GM06990 (cell line): ENCODE measurements around the gene EEIG1.

Experiments
- DNase-seq: peaks from one replicate; pipeline ENCODE4 v3.0.0-alpha.2; 2011; ENCODE audit not compliant: insufficient read length; ENCODE audit errors: extremely low read depth
- H3K27me3 ChIP-seq: replicated peaks from 2 replicates; pipeline ENCODE4 v1.6.0; 2011; ENCODE audit warnings: low read length; ENCODE audit not compliant: control insufficient read depth, insufficient read depth
- H3K36me3 ChIP-seq: 2 replicates; pipeline ENCODE4 v1.5.1; 2011; ENCODE audit warnings: low read length; ENCODE audit not compliant: control insufficient read depth, insufficient read depth
- H3K4me3 ChIP-seq: replicated peaks from 2 replicates; pipeline ENCODE4 v1.5.1; 2011; ENCODE audit warnings: low read depth, mild to moderate bottlenecking, control low read depth, low read length
- TF ChIP-seq, protein P1 (sequence below): IDR thresholded peaks from 2 replicates; pipeline ENCODE4 v1.5.1; 2011; ENCODE audit warnings: low read length, control low read depth, mild to moderate bottlenecking, inconsistent platforms; ENCODE audit not compliant: insufficient read depth, poor library complexity, severe bottlenecking

Gene EEIG1

DNA sequence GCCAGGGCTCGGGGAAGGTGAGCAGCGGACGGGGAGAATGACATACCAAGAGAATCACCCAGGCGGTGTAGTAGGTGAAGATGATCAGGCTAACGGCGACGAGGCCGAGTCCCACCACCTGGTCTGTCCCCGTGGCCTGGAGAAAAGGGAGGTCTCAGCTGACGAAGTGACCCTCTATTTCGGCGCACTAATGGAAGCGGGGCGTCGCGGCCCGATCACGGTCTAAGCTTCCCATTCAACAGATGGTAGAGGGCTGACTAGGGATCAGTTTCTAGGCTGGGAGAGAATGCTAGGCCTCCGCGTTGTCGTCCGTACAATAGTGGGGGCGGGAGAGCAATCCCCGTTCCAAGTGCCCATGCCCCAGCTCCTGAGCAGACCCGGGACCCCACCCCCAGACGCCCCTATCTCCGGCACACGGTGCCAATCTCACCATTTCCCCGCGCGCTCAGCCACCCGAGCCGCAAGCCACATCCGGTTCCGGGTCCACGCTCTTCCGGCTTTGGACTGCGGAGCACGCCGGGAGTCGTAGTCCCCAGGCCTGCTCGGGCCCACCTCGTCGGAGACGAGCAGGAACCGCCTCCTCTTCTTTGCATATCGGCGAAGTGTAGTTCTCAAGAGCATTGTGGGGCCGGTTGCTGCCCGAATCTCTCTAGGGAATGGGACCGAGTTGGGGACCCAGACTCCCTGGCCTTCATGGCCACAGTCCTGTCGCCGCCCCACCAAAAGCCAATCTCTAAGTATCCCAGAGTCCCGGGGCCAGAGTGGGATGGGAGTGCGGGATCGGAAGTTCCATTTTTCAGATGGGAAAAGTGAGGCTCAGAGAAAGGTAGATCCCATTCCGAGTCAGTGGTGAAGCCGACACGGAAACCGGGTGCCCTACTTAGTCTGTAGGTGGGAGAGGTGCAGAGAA is 43.1 kb downstream of the EEIG1 start, which contains the start of gene DPM2:
Gene DPM2 (minus strand): TSS at position 467 of the 910 bp plus-strand sequence. CDS start 34 bp downstream, at position 433.
- peak; percentile 91 for DNase-seq
- TF ChIP-seq, protein P1, sequence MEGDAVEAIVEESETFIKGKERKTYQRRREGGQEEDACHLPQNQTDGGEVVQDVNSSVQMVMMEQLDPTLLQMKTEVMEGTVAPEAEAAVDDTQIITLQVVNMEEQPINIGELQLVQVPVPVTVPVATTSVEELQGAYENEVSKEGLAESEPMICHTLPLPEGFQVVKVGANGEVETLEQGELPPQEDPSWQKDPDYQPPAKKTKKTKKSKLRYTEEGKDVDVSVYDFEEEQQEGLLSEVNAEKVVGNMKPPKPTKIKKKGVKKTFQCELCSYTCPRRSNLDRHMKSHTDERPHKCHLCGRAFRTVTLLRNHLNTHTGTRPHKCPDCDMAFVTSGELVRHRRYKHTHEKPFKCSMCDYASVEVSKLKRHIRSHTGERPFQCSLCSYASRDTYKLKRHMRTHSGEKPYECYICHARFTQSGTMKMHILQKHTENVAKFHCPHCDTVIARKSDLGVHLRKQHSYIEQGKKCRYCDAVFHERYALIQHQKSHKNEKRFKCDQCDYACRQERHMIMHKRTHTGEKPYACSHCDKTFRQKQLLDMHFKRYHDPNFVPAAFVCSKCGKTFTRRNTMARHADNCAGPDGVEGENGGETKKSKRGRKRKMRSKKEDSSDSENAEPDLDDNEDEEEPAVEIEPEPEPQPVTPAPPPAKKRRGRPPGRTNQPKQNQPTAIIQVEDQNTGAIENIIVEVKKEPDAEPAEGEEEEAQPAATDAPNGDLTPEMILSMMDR = no peak
- H3K4me3 ChIP-seq = peak within 1 kb of the TSS; percentile 92
- H3K27me3 ChIP-seq = no peaks in the 10 kb centered on the region
- H3K36me3 ChIP-seq = peaks cover 10% of the 10 kb centered on the region

DNA sequence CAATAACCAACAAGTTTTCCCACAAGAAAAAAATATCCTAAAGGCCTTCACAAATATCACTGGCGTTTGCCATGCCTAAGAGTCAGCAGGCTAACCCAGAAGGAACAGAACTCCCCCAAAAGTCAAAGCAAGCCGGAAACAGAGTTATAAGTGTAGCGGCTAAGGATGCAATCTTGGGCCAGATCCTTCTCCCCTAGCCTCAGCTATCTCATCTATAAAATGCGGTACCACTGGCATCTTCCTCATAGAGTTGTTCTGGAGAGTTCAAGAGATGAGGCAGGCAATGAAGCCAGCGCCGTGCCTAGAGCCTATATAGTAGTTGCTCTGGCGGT is 43.8 kb downstream of the EEIG1 start:
- Histone ChIP-seq H3K4me3 (peak overlapping the region; percentile 92), H3K27me3 (no peaks in the 10 kb centered on the region), H3K36me3 (peaks cover 4% of the 10 kb centered on the region)
- TF ChIP-seq, protein P1 = no peak
- no peak for DNase-seq

DNA sequence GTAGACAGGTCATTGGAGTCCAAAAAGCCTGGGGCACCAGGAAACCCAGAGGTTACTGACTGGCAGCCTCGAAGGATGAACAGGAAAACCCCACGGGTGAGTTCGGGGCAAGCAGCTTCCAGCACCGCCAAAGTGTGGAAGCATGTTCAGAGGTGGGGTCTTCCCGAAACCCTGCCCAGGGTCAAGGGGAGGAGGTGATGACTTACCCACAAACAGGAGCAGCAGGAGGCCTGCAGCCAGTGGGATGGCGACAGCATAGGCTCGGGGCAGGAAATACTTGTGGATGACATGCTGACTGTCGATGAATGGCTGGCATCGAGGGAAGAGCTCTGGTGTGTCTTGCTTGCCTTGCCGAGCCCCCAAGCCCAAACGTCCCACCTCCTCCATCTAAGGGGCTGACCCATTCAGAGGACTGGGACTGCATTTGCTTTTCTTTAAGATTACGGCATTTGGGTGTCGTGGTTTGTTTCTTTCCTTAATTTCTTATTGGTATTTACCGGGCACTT is 44.4 kb downstream of the EEIG1 start:
- DNase-seq = no peak
- TF ChIP-seq, protein P1 = no peak
- no peaks in the 10 kb centered on the region for H3K27me3 ChIP-seq
- peak overlapping the region; percentile 92 for H3K4me3 ChIP-seq
- peaks cover 1% of the 10 kb centered on the region for H3K36me3 ChIP-seq

DNA sequence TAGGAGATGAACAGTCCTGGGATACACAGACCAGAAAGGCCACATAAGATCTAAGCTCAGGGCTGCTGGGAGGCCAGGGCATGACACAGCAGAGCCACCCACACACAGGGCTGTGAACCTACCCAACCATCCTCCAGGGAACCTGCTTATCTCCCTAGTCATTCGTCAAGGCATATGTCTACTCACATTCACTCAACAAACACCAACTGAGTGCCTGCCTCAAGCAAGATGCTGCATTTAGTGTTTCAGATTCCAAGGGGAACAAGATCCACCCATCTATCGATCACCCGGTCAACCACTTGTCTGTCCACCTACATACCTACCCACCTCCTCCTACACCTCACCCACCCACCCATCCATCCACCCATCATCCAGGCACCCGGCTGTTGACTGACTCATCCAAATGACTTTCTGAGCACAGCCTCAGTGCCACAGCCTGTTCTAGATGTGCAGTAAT is 45.0 kb downstream of the EEIG1 start:
- TF ChIP-seq, protein P1 = no peak
- no peak for DNase-seq
- H3K4me3 ChIP-seq = peak overlapping the region; percentile 92
- no peaks in the 10 kb centered on the region for H3K27me3 ChIP-seq
- H3K36me3 ChIP-seq = peaks cover 1% of the 10 kb centered on the region

DNA sequence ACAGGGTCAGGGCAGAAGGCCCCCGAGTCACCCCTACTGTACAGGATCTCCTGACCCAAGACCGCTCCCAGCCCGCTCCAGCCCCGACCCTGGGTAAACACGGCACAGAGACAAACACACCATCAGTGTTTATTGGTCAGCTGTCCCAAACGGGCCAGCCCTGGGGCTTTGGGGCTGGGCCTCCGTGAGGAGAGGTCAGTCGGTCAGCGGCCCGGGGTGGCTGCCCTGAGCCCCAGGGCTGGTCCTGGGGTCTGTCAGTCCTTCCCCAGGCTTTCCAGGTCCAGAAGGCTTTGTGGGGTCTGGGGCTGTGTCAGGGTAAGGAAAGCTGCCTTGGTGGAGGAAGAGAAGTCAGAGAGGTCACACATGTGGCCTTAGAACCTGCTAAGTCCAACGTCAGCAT is 45.8 kb downstream of the EEIG1 start:
- DNase-seq = no peak
- TF ChIP-seq, protein P1 = no peak
- H3K4me3 ChIP-seq = no peak overlapping the region
- peaks cover 1% of the 10 kb centered on the region for H3K36me3 ChIP-seq
- H3K27me3 ChIP-seq = no peaks in the 10 kb centered on the region
